HG02970 (cell line): ENCODE results near the gene HMCN2.

Source experiments
- ATAC-seq: cut with Tn5 transposase; IDR thresholded peaks from one replicate; pipeline ENCODE4 v1.9.1; 2021; ENCODE audit warnings: mild to moderate bottlenecking, moderate library complexity, moderate number of reproducible peaks; ENCODE audit not compliant: unreplicated experiment, low FRiP score

The HMCN2 gene

GRCh38 chr9:130443456-130443801 lies 177.9 kb downstream of the HMCN2 start:
- no peak for ATAC-seq

GRCh38 chr9:130443840-130444492 lies 178.4 kb downstream of the HMCN2 start:
- ATAC-seq = no peak

- no peak for ATAC-seq
These were observed 179.1 kb downstream of the HMCN2 start, which contains the start of gene ASS1 for GRCh38 chr9:130444565-130445221. ASS1 (plus strand) TSS chr9:130444961; CDS start chr9:130452229, 7,268 bp downstream.

- ATAC-seq = no peak
These were observed 179.9 kb downstream of the HMCN2 start for GRCh38 chr9:130445268-130445983.

GRCh38 chr9:130446101-130446861 lies 180.7 kb downstream of the HMCN2 start:
- ATAC-seq = no peak

GRCh38 chr9:130447193-130447816 lies 181.7 kb downstream of the HMCN2 start:
- ATAC-seq = no peak

- no peak for ATAC-seq
These were observed 182.6 kb downstream of the HMCN2 start for GRCh38 chr9:130448035-130448624.

- no peak for ATAC-seq
These were observed 183.4 kb downstream of the HMCN2 start for GRCh38 chr9:130448771-130449603.

- ATAC-seq = no peak
These were observed 184.9 kb downstream of the HMCN2 start for GRCh38 chr9:130450344-130451003.

- ATAC-seq = no peak
These were observed 185.4 kb downstream of the HMCN2 start for GRCh38 chr9:130451004-130451390.

- ATAC-seq = no peak
These were observed 186.2 kb downstream of the HMCN2 start for GRCh38 chr9:130451509-130452388.

- ATAC-seq = no peak
These were observed 187.3 kb downstream of the HMCN2 start for GRCh38 chr9:130452835-130453234.

- ATAC-seq = no peak
These were observed 187.9 kb downstream of the HMCN2 start for GRCh38 chr9:130453487-130453886.

- no peak for ATAC-seq
These were observed 188.7 kb downstream of the HMCN2 start for GRCh38 chr9:130454096-130454811.

GRCh38 chr9:130454812-130455325 lies 189.3 kb downstream of the HMCN2 start:
- ATAC-seq = no peak

GRCh38 chr9:130458027-130458803 lies 192.7 kb downstream of the HMCN2 start:
- no peak for ATAC-seq
